ENCODE data around the gene RAI1. TPM values are rescaled to one million over a fixed set of nuclear protein-coding genes. Genes with fewer than 3 reads are reported as not detected.
A peak's percentile ranks its signal among the peaks of the same experiment; 100 is the strongest.

The RAI1 gene
- total and polyA plus RNA-seq, 2 of the 13 experiments (the other 11 are each of a cell fraction or from before 2014, with no cell fraction given): 3.4 to 5.2 TPM

GRCh38 chr17:17752089-17752820 lies 71.0 kb downstream of the RAI1 start (continued):
- TF ChIP-seq STAG1 (CRISPR knock-in tag; IDR thresholded peaks at IDR 0.05) (peak; percentile 54), TCF7 (IDR thresholded peaks at IDR 0.05; ENCODE audit: low read depth) (no peak), SMC3 (IDR thresholded peaks at IDR 0.05; ENCODE audit: low read length) (peak; percentile 5; the same call in 1 of the 2 replicates), KDM2A (CRISPR knock-in tag; IDR thresholded peaks at IDR 0.05; ENCODE audit: borderline replicate concordance, low read depth) (0 out of 2 replicates have a peak, but pooled peaks have one; percentile 21), CBFB (CRISPR knock-in tag; IDR thresholded peaks at IDR 0.05) (0 out of 2 replicates have a peak, but pooled peaks have one; percentile 1), TARDBP (CRISPR knock-in tag; IDR thresholded peaks at IDR 0.05) (no peak), IKZF1 (IDR thresholded peaks at IDR 0.05) (no peak), ZSCAN21 (CRISPR knock-in tag; IDR thresholded peaks at IDR 0.05; ENCODE audit: borderline replicate concordance) (peak; percentile 29; the same call in 1 of the 2 replicates), SKI (IDR thresholded peaks at IDR 0.05; ENCODE audit: partially characterized antibody) (no peak), ZNF20 (CRISPR knock-in tag; IDR thresholded peaks at IDR 0.05) (no peak), GTF2F1 (IDR thresholded peaks at IDR 0.05; ENCODE audit: low read length) (no peak), ZBTB37 (CRISPR knock-in tag; IDR thresholded peaks at IDR 0.05) (no peak), RBFOX2 (IDR thresholded peaks at IDR 0.05; ENCODE audit: low read depth, low read length) (peak; percentile 52; the same call in 1 of the 2 replicates), TBX2 (CRISPR knock-in tag; IDR thresholded peaks at IDR 0.05; ENCODE audit: borderline replicate concordance) (peak; percentile 22; the same call in 1 of the 2 replicates), MIER3 (CRISPR knock-in tag; IDR thresholded peaks at IDR 0.05; ENCODE audit: borderline replicate concordance) (no peak), MAF1 (CRISPR knock-in tag; IDR thresholded peaks at IDR 0.05; ENCODE audit: borderline replicate concordance) (no peak), U2AF2 (IDR thresholded peaks at IDR 0.05; ENCODE audit: low read depth, low read length) (no peak), ZKSCAN1 (IDR thresholded peaks at IDR 0.05; ENCODE audit: low read length) (peak; percentile 58; the same call in 1 of the 2 replicates), ZNF136 (CRISPR knock-in tag; IDR thresholded peaks at IDR 0.05; ENCODE audit: low read depth) (no peak), RBAK (CRISPR knock-in tag; IDR thresholded peaks at IDR 0.05) (no peak), SP5 (CRISPR knock-in tag; IDR thresholded peaks at IDR 0.05; ENCODE audit: borderline replicate concordance, low read depth) (no peak), ZNF543 (CRISPR knock-in tag; IDR thresholded peaks at IDR 0.05) (peak; percentile 80; the same call in 1 of the 2 replicates), TCF7L2 (IDR thresholded peaks at IDR 0.05; ENCODE audit: low read depth, low read length) (no peak), ZNF225 (CRISPR knock-in tag; IDR thresholded peaks at IDR 0.05) (no peak), GABPB1 (CRISPR knock-in tag; IDR thresholded peaks at IDR 0.05) (peak; percentile 79), CREM (IDR thresholded peaks at IDR 0.05) (no peak), CREM (CRISPR knock-in tag; IDR thresholded peaks at IDR 0.05) (no peak), ZNF776 (CRISPR knock-in tag; IDR thresholded peaks at IDR 0.05) (no peak; the same call in 1 of the 2 replicates)
- TF ChIP-seq, protein P1, sequence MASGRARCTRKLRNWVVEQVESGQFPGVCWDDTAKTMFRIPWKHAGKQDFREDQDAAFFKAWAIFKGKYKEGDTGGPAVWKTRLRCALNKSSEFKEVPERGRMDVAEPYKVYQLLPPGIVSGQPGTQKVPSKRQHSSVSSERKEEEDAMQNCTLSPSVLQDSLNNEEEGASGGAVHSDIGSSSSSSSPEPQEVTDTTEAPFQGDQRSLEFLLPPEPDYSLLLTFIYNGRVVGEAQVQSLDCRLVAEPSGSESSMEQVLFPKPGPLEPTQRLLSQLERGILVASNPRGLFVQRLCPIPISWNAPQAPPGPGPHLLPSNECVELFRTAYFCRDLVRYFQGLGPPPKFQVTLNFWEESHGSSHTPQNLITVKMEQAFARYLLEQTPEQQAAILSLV (CRISPR knock-in tag; IDR thresholded peaks at IDR 0.05; ENCODE audit: borderline replicate concordance): peak; percentile 29; the same call in 1 of the 2 replicates

Measured in HepG2 (cell line).